ENCODE results near the gene MRPS14. TPM values are rescaled to one million over a fixed set of nuclear protein-coding genes. Genes with fewer than 3 reads are reported as not detected.
"Not testable (repeated sequence)": the region's sequence is repeated elsewhere in the genome, so short reads cannot be mapped to it uniquely, and the experiment has no call there.

MRPS14 gene
- total RNA-seq, 1 donor from 2014 or later: 39.8 TPM

DNA sequence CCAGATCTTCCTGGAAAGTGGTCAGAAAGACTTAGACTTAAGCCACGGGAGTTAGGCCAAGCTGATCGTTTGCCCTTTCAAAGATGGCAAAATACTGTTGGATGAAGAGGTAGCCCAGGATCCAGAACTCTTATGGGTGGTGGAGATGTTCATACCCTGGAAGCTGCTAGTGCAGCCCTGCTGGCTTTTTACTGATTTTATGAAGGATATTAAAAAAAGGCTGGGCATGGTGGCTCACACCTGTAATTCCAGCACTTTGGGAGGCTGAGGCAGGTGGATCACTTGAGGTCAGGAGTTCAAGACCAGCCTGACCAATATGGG lies 657 bp upstream of the MRPS14 start:
- not testable (repeated sequence) for DNase-seq (ENCODE audit: low spot score)

DNA sequence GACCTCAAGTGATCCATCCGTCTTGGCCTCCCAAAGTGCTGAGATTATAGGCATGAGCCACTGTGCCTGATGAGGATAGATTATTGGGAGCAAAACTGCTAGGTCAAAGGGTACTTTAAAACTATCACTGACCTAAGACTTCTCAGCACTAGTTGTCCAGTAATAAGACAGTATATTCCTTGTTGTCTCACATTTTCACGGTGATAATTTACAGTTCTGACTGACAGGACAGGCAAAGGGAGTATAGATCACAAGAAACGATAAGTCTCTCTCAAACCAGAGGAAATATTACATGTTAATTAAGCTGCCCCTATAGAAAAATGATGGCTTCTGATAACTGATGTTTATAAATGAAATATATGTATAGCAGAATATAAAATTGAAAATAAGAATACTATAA lies 3.7 kb downstream of the MRPS14 start:
- no peak for DNase-seq (ENCODE audit: low spot score)

DNA sequence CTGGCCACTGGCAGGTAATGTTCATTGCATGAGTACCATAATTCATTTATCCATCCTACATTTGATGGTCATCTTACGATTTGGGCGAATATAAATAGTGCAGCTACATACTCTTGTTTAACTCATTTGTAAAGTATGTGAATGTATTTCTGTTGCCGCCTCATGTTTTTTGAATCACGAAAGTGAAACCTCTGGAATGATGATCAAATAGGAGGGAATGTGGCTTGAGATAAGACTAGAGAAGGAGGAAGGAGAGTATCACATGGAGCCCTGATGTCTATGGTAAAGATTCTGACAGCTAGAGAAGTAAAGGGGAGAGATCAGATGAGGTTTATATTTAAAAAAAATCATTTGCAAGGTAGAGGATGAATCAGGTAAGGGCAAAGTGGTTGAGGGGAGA lies 8.0 kb downstream of the MRPS14 start:
- no peak for DNase-seq (ENCODE audit: low spot score)

DNA sequence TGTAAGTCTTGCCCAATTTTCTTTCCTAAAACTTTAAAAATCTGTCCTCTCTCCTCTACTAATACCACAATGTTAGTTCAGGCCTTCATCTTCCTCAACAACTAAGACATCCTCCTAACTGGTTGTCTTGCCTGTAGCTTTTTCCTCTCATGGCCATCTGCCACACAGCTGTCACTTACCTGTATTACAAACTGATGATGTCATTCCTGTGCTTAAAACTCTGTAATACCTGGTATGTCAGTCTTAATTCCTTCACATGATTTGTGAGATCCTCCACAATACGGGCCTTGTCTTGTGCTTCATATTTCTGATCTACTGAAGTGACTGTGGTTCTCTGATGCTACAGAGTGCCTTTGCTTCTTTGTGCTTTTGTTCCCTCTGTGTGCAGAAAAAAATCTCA lies 9.8 kb downstream of the MRPS14 start:
- no peak for DNase-seq (ENCODE audit: low spot score)

DNA sequence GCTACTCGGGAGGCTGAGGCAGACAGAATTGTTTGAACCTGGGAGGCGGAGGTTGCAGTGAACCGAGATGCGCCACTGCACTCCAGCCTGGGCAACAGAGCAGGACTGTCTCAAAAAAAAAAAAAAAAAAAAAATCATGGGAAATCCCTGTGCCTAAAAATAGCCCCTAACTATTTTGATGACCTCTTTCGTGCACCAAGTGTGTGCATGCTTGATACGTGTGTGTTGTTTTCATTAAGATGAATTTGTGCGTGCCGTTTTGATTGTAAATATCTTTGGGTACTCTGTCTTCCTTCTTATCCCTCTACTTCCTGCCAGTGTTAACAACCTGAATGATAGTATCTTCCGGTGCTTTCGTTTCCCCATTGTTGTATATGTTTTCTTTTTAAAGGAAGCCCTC lies 13.7 kb downstream of the MRPS14 start:
- no peak for DNase-seq (ENCODE audit: low spot score)

DNA sequence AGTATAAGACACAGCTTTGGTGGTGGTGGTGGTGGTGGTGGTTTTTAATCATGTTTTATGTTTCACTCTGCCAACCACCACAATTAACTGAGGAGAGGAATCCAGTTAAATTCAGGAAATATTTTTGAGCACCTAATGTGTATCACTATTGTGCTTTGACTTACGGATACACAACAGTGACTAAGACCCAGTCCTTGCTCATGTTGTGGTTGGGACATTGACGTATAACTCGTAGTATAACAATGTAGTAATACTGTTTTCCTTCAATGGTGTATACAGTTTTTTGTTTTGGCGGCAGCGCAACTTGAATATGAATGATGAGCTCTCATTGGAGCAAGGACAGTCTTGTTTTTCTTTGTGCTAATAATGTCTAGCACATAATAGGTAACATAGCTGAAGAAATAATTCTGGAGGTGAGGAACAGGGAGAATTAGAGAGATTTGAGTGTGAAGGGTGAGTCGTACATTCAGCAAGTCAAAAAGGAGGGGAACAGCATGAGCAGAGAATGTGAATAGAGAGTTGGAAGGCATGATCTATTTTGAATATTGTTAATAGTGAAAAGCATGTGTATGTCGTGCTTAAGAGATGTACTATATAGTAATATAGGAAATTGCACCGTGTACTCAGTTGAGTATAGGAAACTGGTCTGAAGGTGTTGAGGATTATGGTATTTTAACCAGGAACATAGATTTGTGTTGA lies 18.0 kb downstream of the MRPS14 start:
- no peak for DNase-seq (ENCODE audit: low spot score)

DNA sequence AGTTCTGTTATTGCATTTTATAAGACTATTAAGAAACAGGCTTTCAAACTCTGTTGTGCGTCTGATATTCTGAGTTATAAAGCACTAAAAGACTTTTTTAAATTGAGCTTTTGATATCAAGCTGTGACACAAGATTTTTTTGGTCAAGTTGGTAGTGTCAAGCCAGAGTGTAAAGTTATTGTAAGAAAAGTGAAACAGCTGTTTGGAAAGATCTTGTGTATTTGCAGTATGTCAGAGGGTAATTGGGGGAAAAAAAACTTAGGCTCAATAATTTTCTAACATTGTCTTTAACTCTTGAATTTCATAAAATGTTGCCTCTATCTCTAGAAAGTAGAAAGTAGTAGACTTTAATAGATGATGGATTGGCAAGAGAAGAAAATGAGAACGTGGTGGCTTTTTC lies 19.7 kb downstream of the MRPS14 start:
- DNase-seq (ENCODE audit: low spot score): no peak

DNA sequence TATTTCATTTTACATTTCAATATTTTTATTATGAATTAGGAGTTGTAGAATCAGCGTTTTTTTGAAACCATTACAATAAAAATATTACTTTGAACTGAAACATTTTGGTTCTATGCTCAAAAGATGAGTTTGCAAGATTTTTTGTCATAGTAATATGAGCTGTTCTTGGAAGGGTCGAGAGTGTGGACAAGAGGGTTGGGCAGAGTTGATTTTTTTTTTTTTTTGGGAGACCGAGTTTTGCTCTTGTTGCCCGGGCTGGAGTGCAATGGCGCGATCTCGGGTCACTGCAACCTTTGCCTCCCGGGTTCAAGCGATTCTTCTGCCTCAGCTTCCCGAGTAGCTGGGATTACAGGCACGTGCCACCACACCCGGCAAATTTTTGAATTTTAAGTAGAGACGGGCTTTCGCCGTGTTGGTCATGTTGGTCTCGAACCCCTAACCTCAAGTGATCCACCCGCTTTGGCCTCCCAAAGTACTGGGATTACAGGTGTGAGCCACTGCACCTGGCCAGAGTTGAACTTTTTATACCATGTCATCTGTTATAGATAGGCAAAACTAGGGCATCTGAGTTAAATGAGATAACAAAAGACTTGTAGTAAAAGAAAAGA lies 20.2 kb downstream of the MRPS14 start:
- DNase-seq (ENCODE audit: low spot score): no peak

DNA sequence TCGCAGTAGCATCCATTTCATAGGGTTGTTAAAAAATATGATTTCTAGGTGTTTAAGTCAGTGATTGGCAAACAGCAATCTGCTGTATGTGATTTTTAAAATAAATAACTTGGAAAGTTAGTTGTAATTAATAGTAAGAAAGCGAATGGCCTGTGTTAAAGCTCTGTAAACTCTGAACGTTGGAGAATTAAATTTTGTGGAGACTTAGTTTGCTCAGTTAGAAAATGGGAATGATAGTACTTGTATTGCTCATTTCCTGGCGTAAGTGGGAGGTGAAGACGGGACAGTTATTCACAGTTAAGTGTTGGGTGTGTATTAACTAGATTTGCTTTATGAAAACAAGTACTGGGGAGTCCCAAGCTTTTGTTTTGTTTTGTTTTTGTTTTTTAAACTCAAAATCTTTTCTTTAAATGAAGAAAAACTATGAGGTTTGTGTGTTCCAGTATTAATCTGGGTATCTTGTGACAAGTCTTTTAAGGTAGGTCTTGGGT lies 22.5 kb downstream of the MRPS14 start:
- no peak for DNase-seq (ENCODE audit: low spot score)

DNA sequence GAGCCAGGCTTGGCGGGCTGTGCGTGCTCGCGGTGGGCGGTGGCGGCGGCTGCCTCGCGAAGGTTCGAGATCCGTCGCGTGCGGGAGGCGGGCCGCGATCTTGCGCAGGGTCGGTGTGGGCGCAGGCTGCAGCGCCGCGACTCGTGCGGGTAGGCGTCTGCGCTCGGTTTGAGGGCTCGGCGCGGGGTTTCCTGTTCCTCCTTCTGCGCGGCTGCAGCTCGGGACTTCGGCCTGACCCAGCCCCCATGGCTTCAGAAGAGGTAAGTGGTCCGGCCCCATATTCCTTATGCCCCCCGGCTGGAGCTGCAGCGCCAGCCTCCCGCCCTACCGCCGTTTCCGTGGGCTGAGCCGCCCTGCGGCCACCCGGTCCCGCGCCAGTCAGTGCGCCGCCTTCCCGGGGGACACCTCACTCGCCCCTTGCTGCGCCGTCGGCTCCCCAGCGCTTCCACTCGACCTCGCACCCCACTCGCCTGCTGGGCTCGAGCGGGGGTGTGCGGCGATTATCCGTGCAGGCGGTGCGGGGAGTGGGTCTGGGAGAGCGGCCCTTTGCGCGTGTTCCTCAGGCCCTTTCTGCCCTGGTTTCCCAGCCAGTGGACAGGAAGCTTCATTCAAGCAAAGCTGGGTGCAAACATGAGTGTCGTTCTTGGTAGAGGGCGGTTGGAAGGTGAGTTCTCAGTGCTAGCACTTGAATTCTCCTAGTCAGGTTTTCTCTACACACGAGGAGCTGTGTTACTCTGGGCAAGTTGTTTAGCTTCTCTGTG lies 23.1 kb downstream of the MRPS14 start, which contains the start of gene CACYBP:
CACYBP (plus strand) TSS at position 12 of the 761 bp plus-strand sequence; CDS start at position 246, 234 bp downstream.
- DNase-seq (ENCODE audit: low spot score): peak; percentile 61

DNA sequence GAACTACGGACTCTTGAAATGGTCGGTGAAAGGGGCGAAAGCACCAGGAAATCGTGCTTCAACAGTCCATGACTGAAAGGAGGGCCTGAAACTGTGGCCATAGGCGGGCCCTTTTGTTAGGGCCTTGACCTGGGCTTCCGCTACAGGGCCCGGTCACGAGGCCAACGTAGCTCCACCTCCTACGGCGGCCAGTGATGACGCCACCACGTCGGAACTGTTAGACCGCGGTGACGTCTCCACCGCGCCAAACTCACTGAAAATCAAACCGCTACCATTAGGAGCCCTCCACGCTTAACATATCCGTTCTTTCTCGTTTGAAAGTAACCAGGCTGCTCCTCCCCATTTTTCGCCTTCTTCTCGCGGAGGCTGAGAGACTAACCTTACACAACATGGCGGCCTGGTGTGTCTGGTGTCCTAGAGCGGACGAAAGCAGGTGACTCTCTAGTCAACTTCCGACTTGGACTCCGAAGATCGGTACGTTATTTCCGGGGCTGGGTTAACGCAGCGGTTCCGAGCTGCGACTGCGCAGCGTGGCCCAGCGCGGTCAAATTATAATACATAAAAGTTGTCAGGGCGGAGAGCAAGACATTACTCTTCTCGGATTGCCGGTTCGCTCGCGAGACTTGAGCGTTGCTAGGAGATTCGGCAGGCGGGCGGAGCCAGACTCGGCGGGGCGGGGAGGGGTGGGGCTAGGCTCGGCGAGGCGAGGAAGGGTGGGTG lies 23.8 kb downstream of the MRPS14 start:
- DNase-seq (ENCODE audit: low spot score): peak; percentile 98

DNA sequence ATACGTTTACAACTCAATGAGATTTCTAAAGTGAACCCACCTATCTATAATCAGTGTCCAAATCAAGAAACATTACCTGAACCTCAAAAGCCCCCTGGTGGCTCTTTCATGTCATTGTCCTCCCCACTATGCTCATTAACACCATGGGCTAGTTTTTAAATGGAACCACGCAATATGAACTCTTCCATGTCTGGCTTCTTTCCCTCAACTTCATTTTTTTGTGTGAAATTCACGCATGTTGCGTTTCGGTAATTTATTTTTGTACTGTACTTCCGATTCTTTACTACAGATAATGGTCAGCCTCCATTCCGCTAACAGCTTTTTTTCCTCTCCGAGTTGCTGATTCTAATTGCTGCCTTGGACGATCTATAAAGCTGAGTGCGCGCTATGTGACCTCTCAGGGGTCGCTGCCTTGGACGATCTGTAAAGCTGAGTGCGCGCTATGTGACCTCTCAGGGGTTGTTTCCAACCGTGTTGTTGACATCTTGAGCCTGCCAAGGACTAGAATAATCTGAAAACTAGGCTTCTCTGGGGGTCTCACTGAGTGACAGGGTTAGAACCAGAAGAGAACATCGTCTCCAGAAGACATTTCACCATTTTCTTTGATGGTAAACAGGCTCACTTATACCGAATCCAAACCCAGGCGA lies 24.5 kb downstream of the MRPS14 start:
- peak; percentile 50 for DNase-seq (ENCODE audit: low spot score)

DNA sequence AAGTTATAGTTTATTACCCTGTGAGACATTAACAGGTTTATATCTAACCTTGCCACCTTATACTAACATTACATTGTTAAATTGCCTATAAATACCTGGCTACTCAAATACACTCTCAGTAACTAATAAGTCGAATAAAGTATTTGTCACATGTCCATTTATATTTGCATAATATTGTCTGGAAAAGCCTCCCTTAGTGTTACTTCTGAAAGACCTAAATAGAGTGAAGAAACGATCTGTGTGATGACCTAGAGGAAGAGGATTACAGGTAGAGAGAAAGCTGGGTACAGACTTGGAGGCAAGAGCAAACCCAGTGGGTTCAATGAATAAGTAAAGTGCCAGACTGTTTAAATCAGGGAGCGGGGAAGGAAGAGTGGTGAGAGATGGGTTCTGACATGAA lies 26.2 kb downstream of the MRPS14 start:
- no peak for DNase-seq (ENCODE audit: low spot score)

DNA sequence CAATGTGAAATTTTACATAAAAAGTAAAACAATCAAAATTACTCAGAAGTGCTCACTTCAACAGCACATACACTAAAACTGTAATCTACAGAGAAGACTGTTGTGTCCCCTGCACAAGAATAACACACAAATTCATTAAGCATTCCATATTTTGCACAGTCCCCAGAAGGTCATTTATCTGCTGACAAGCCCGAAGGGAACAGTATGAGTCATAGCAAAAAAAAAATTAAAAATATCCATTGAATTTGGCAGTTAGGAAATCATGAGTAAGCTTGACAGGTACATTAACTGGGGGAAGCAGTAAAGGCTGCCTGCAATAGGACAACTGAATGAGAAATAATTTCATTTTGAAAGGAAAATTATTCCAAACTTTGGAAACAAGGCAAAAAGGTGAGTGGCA lies 26.7 kb downstream of the MRPS14 start:
- DNase-seq (ENCODE audit: low spot score): no peak

DNA sequence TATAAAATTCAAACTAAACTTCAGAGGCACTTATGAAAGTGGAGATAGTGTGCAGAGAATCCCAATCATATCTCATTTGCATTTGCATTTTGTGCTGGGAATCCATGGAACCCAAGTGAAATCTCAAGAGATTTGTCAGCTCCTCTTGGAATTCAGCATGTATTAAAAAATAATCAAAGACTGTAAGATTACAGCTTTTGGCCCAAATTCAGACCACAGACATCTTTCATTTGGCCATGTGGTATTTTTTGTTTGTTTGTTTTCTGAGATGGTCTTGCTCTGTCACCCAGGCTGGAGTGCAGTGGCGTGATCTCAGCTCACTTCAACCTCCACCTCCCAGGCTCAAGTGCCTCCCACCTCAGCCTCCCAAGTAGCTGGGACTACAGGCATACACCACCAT lies 27.3 kb downstream of the MRPS14 start:
- DNase-seq (ENCODE audit: low spot score): no peak

DNA sequence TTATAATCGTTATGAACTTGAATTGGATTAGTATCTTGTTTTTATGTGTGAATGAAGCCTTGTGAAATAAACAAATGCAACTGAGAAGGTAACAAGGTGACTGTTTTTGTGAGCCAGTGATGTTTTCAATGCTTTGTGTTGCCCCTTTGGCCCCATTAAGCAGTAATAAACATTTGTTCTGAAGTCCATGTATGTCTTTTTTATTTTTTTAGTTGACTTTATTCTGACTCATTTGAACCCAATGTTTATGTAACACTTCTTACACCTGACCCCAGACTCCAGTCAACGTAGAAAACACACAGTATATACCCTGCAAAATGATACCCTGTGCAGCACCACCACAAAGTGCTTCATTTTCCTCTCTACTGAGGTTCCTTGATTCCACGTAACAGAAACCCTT lies 28.1 kb downstream of the MRPS14 start:
- DNase-seq (ENCODE audit: low spot score): no peak

DNA sequence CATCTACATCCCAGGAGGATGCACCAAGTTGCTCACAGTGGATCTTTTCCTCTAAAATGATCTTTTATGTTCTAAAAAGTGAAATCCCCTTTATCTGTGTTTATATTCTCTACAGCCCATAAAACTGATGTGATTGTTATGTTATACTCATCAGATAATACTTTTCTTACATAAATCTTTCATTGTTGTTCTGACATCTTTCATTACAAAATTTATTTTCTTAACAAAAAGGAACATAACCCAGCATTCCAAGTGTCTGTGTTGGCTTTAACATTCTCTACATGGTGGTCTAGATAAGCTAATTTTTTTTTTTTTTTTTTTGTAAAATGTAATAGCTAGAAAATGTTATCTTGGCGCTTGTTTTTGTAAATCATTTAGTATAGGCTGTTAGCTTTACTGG lies 31.8 kb downstream of the MRPS14 start:
- DNase-seq (ENCODE audit: low spot score): no peak

DNA sequence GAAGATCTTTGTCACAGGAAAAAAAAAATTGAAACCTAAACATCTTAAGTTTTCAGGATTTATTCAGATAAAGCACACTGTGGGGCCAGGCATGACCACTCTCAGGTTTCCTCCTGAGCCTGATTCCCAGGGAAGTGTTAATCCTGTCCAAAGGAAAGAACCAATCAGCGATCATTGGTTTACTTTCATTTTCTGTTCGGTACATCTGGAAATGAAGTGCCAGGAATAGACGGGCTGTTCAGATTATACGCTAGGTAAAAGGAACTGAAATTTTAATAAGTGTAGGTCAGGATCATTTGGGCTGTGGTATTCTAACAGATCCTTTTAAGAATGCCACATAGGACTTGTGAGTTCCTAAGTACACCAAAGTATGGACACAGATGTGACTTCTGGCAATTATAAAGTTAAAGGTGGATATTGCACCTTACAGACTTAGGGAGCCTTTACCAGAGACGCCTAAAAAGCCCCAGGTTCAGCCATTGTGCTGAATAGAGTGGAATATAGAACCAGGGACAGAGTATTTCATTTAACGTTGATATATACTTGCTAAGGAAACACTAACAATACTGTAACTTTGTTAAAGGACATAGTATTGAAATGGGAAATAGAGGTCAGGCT lies 32.7 kb downstream of the MRPS14 start:
- DNase-seq (ENCODE audit: low spot score): no peak

DNA sequence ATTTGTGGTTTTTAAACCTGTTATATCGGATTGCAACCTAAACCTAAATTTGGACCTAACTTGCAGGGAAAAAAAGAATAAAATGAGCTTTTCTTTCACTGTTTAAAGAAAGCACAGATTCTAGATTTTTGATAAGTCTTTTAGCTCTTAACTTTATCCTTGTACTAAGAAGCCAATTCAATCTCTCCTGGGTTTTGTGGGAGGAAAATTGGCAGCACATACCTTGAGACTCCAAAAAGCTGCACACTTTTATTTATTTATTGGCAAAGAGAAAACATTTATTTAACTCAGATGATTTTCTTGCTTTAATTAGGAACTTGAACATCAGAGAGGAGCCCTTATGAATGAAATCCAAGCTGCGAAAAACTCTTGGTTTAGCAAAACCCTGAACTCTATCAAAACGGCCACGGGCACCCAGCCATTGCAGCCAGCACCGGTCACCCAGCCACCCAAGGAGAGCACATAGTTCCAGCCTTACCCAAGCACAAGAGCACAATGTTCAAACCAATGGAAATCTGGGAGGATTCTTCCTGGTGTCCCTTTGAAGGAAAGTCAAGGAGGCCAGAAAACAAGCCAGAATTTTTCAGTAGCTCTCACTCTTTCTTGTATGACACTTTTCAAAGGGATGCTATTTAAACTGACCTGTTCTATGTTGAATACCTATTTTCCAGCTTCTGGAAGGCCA lies 33.5 kb downstream of the MRPS14 start:
- no peak for DNase-seq (ENCODE audit: low spot score)

DNA sequence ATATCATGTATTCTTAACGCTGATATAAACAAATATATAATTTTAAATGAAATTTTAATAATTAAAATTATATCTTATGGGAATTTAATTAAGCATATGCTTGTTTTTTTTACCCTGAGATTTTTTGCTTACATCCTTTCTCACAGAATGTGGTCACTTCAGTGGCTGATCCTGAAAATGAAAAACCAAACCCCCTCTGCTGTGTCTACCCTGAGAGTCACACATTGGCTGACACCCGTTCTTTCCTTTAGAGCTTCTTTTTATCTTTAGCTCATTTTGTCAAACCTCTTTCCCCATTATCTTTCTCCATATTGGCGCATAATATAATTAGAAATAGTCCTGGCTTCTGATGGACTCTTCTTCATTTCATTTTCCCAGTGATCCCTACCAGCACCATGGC lies 34.2 kb downstream of the MRPS14 start:
- DNase-seq (ENCODE audit: low spot score): no peak

DNA sequence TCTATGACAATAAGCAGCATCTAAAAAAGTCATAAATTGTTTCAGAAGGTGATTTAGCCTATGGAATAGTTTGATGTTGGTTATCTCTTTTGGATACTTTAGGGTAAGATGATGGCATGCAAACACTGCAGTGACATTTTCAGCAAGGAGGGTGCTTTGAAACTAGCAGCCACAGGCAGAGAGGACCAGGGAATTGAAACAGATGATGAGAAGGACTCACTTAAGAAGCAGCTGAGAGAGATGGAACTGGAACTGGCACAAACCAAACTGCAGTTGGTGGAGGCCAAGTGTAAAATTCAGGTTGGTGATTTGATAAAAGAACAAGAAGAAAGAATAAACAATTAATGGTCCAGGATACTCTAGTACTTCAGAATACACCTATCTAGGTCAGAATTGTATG lies 34.7 kb downstream of the MRPS14 start:
- no peak for DNase-seq (ENCODE audit: low spot score)

Data from ureter (tissue), 1 donor.